K562 (cell line): ENCODE data around the gene YLPM1.

Experiments
- FOXA1 ChIP-seq: fragments of 450-650 bp; IDR thresholded peaks from 2 replicates; pipeline ENCODE4 v1.6.1; 2016; ENCODE audit warnings: mild to moderate bottlenecking, borderline replicate concordance
- FOXK1 ChIP-seq: sonication (generic); formaldehyde crosslinking; IDR thresholded peaks from 2 replicates; pipeline ENCODE4 v1.8.0; 2022; ENCODE audit warnings: missing genetic modification reagents, mild to moderate bottlenecking, borderline replicate concordance
- KDM1A ChIP-seq, 2 experiments: fragments of 450-650 bp; IDR thresholded peaks; 2 replicates each; pipeline ENCODE4 v1.6.1; 2016; ENCODE audit warnings: mild to moderate bottlenecking in 2 of 2
- NCOA6 ChIP-seq: fragments of 450-650 bp; IDR thresholded peaks from 2 replicates; pipeline ENCODE4 v1.6.1; 2017; ENCODE audit warnings: mild to moderate bottlenecking
- PHF20 ChIP-seq: fragments of 450-650 bp; IDR thresholded peaks from 2 replicates; pipeline ENCODE4 v1.6.1; 2018; ENCODE audit not compliant: partially characterized antibody
- PHTF2 ChIP-seq: fragments of 250-450 bp; sonication (Bioruptor Pico); IDR thresholded peaks from 2 replicates; pipeline ENCODE4 v1.5.0; 2021; ENCODE audit warnings: mild to moderate bottlenecking
- POLR2AphosphoS2 ChIP-seq: IDR thresholded peaks from 2 replicates; pipeline ENCODE4 v1.6.1; 2012; ENCODE audit warnings: low read length, improper control_type of control experiment
- PRDM10 ChIP-seq: fragments of 450-650 bp; IDR thresholded peaks from 2 replicates; pipeline ENCODE4 v1.6.1; 2018; ENCODE audit not compliant: partially characterized antibody
- RNF2 ChIP-seq: sonication (generic); IDR thresholded peaks from 2 replicates; pipeline ENCODE4 v1.6.1; 2016
- ZBED1 ChIP-seq: IDR thresholded peaks from 2 replicates; pipeline ENCODE4 v1.6.1; 2014
- TF ChIP-seq, protein P1 (sequence below), 3 experiments: IDR thresholded peaks in 2 of 3; conservative IDR thresholded peaks in 1 of 3; 2 replicates each; pipeline ENCODE4 v1.5.1; 2011 to 2012; ENCODE audit warnings: low read length in 3 of 3, mild to moderate bottlenecking in 3 of 3, control low read depth in 2 of 3, improper control_type of control experiment in 1 of 3, inconsistent platforms in 1 of 3, low read depth in 1 of 3, mixed read lengths in 1 of 3, moderate library complexity in 1 of 3; ENCODE audit not compliant: insufficient read depth in 2 of 3

- TF ChIP-seq ZBED1 (no peak), RNF2 (peak; percentile 65), NCOA6 (no peak), KDM1A (IDR thresholded peaks at IDR 0.05) (no peak), POLR2AphosphoS2 (no peak), PHTF2 (CRISPR knock-in tag) (no peak), FOXA1 (no peak), PHF20 (peak; percentile 75), FOXK1 (CRISPR knock-in tag) (no peak), PRDM10 (no peak)
- TF ChIP-seq, protein P1, sequence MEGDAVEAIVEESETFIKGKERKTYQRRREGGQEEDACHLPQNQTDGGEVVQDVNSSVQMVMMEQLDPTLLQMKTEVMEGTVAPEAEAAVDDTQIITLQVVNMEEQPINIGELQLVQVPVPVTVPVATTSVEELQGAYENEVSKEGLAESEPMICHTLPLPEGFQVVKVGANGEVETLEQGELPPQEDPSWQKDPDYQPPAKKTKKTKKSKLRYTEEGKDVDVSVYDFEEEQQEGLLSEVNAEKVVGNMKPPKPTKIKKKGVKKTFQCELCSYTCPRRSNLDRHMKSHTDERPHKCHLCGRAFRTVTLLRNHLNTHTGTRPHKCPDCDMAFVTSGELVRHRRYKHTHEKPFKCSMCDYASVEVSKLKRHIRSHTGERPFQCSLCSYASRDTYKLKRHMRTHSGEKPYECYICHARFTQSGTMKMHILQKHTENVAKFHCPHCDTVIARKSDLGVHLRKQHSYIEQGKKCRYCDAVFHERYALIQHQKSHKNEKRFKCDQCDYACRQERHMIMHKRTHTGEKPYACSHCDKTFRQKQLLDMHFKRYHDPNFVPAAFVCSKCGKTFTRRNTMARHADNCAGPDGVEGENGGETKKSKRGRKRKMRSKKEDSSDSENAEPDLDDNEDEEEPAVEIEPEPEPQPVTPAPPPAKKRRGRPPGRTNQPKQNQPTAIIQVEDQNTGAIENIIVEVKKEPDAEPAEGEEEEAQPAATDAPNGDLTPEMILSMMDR (IDR thresholded peaks at IDR 0.05 in 2 of 3, conservative IDR thresholded peaks at IDR 0.05 in 1 of 3; ENCODE audit: insufficient read depth in 2 of 3, low read depth in 1 of 3, low read length in 3 of 3): peak; percentile 52 to 73 (median 69)
Observed at GRCh38 chr14:74762917-74763802, at the start of gene YLPM1.
